ENCODE measurements around the gene MAML2.

DNA sequence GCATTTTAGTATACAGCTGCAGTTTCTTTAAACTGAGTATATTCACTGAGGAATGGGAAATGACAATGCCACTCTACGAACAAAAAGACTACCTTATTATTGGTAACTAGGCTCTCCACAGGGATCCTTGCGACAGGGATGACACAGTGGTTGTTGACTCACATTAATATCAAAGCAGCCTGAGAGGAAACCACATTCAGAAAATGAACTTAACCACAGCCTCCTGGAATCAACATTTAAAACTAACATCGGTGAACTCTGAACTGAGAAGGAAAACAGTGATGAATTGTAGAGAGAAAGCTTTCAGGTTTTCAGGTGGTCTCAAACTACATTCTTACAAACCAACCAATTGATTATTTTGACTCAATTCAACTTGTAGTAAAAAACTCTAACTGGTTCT is 328.8 kb downstream of the MAML2 start:
- no peak for TF ChIP-seq EZH2 (IDR thresholded peaks at IDR 0.05)
- TF ChIP-seq, protein P1, sequence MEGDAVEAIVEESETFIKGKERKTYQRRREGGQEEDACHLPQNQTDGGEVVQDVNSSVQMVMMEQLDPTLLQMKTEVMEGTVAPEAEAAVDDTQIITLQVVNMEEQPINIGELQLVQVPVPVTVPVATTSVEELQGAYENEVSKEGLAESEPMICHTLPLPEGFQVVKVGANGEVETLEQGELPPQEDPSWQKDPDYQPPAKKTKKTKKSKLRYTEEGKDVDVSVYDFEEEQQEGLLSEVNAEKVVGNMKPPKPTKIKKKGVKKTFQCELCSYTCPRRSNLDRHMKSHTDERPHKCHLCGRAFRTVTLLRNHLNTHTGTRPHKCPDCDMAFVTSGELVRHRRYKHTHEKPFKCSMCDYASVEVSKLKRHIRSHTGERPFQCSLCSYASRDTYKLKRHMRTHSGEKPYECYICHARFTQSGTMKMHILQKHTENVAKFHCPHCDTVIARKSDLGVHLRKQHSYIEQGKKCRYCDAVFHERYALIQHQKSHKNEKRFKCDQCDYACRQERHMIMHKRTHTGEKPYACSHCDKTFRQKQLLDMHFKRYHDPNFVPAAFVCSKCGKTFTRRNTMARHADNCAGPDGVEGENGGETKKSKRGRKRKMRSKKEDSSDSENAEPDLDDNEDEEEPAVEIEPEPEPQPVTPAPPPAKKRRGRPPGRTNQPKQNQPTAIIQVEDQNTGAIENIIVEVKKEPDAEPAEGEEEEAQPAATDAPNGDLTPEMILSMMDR (IDR thresholded peaks at IDR 0.05), result no peak

Measured in neural progenitor cell (in vitro differentiated cells).